ENCODE results near the gene PFKP.

GRCh38 chr10:3166496-3167290, 99.3 kb downstream of the PFKP start:
- TF ChIP-seq CTCF (conservative IDR thresholded peaks at IDR 0.05; ENCODE audit: low read depth, low read length) (no peak), EZH2 (IDR thresholded peaks at IDR 0.05; ENCODE audit: low read length, unreplicated experiment) (no peak)
